GM12892 (cell line): Measurements from ENCODE around the gene MZT2A.
"Not testable (repeated sequence)": the region's sequence is repeated elsewhere in the genome, so short reads cannot be mapped to it uniquely, and the experiment has no call there.

Experiments
- POLR2A ChIP-seq: IDR thresholded peaks from 2 replicates; pipeline ENCODE4 v1.6.1; 2011; ENCODE audit warnings: low read depth, low read length, control low read depth
- POLR2AphosphoS5 ChIP-seq: IDR thresholded peaks from 2 replicates; pipeline ENCODE4 v1.6.1; 2011; ENCODE audit warnings: low read depth, low read length, control low read depth

- TF ChIP-seq POLR2AphosphoS5, POLR2A: not testable (repeated sequence)
Observed at GRCh38 chr2:131470944-131471343, 21.3 kb downstream of the MZT2A start.
